Thyroid gland (tissue), 4 donors: ENCODE measurements around the gene TLCD5. TPM values are rescaled to one million over a fixed set of nuclear protein-coding genes. Genes with fewer than 3 reads are reported as not detected.

Experiments used
- DNase-seq, 2 donors: peaks; one replicate each; pipeline ENCODE4 v3.0.0-alpha.2; 2019
- H3K27ac ChIP-seq, 3 donors: fragments of 200-600 bp; sonication (generic); 1 replicate in 2 of 3; 2 replicates in 1 of 3; pipeline ENCODE4 v1.5.1; 2016 to 2019; ENCODE audit warnings: mild to moderate bottlenecking in 1 of 3, moderate library complexity in 1 of 3
- H3K27me3 ChIP-seq: fragments of 200-600 bp; sonication (generic); one replicate; pipeline ENCODE4 v1.5.1; 2019
- H3K36me3 ChIP-seq, 2 donors: fragments of 200-600 bp; sonication (generic); one replicate each; pipeline ENCODE4 v1.5.1; 2016 to 2019
- H3K4me1 ChIP-seq, 2 donors: fragments of 200-600 bp; sonication (generic); one replicate each; pipeline ENCODE4 v1.5.1; 2017 to 2019
- H3K4me3 ChIP-seq, 3 donors: fragments of 200-600 bp; sonication (generic); replicated peaks in 1 of 3; 1 replicate in 2 of 3; 2 replicates in 1 of 3; pipeline ENCODE4 v1.5.1; 2016; ENCODE audit warnings: mild to moderate bottlenecking in 1 of 3
- H3K9me3 ChIP-seq: fragments of 200-600 bp; sonication (generic); one replicate; pipeline ENCODE4 v1.5.1; 2017
- POLR2A ChIP-seq, 2 donors: fragments of 450-650 bp; IDR thresholded peaks; one replicate each; pipeline ENCODE4 v1.6.1; 2017; ENCODE audit warnings: antibody characterized with exemption in 2 of 2, mild to moderate bottlenecking in 2 of 2, moderate library complexity in 1 of 2
- WGBS, 2 donors: methylation state at CpG; one replicate each; pipeline ENCODE4 v1.1.5; 2017; 5-methylcytosine and 5-hydroxymethylcytosine counted together
- intact Hi-C: fragments of 100-400 bp; cut with DNase I; formaldehyde crosslinking; loops from one replicate; pipeline ENCODE4 v1.15.1; 2023
- total RNA-seq, 4 donors: library from RNA; depleted of rRNA; stranded (reverse); fragments of >200 nt; gene quantifications; one replicate each; pipeline ENCODE4 v1.2.3, GENCODE V29; 2016
- TF ChIP-seq, protein P1 (sequence below), 6 experiments: fragments of 200-600 bp in 3 of 6; fragments of 450-650 bp in 3 of 6; sonication (generic) in 3 of 6; IDR thresholded peaks; one replicate each; pipeline ENCODE4 v1.5.1; 2016 to 2019; ENCODE audit warnings: antibody characterized with exemption in 6 of 6, mild to moderate bottlenecking in 2 of 6, inconsistent platforms in 1 of 6, moderate library complexity in 1 of 6

TLCD5 gene
- total RNA-seq, 4 donors from 2014 or later, result 12.5 to 14.0 (median 13.4) TPM

DNA sequence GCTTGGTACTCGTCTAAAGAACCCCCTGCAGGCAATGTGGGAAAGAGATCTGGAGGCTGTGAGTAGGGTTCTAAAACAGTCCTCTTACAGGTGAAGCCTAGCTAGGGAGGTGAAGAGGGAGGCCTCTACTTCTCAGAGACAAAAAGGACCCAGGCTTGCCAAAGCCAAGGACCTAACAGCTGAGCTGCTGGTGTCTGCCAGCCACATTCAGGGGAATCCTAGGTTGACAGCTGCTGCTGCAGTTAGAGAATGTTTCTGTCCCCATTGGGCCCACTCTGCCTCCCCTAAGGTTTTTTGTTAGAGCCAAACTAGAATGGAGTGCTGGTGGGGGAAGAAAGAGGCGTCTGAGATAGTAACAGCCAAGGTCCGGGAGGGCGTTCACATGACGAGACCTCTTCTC is 26.6 kb upstream of the TLCD5 start:
- no peak overlapping the region for H3K27ac ChIP-seq
- no peaks in the 10 kb centered on the region for H3K36me3 ChIP-seq
- H3K4me3 ChIP-seq, result no peak overlapping the region
- TF ChIP-seq POLR2A (IDR thresholded peaks at IDR 0.05), result no peak
- TF ChIP-seq, protein P1, sequence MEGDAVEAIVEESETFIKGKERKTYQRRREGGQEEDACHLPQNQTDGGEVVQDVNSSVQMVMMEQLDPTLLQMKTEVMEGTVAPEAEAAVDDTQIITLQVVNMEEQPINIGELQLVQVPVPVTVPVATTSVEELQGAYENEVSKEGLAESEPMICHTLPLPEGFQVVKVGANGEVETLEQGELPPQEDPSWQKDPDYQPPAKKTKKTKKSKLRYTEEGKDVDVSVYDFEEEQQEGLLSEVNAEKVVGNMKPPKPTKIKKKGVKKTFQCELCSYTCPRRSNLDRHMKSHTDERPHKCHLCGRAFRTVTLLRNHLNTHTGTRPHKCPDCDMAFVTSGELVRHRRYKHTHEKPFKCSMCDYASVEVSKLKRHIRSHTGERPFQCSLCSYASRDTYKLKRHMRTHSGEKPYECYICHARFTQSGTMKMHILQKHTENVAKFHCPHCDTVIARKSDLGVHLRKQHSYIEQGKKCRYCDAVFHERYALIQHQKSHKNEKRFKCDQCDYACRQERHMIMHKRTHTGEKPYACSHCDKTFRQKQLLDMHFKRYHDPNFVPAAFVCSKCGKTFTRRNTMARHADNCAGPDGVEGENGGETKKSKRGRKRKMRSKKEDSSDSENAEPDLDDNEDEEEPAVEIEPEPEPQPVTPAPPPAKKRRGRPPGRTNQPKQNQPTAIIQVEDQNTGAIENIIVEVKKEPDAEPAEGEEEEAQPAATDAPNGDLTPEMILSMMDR (IDR thresholded peaks at IDR 0.05), result no peak
- H3K27me3 ChIP-seq, result no peaks in the 10 kb centered on the region
- peaks cover 6 to 16% of the 10 kb centered on the region in 2 donors for H3K4me1 ChIP-seq
- intact Hi-C loops, result loop anchor here (2.0 kb wide), 1 partner anchor 64 kb away; no protein-coding TSS in a partner anchor
- DNase-seq, result no peak
- H3K9me3 ChIP-seq, result no peaks in the 10 kb centered on the region
- WGBS, 2 donors, result 90% methylated on average over 5 of the region's 5 CpGs

DNA sequence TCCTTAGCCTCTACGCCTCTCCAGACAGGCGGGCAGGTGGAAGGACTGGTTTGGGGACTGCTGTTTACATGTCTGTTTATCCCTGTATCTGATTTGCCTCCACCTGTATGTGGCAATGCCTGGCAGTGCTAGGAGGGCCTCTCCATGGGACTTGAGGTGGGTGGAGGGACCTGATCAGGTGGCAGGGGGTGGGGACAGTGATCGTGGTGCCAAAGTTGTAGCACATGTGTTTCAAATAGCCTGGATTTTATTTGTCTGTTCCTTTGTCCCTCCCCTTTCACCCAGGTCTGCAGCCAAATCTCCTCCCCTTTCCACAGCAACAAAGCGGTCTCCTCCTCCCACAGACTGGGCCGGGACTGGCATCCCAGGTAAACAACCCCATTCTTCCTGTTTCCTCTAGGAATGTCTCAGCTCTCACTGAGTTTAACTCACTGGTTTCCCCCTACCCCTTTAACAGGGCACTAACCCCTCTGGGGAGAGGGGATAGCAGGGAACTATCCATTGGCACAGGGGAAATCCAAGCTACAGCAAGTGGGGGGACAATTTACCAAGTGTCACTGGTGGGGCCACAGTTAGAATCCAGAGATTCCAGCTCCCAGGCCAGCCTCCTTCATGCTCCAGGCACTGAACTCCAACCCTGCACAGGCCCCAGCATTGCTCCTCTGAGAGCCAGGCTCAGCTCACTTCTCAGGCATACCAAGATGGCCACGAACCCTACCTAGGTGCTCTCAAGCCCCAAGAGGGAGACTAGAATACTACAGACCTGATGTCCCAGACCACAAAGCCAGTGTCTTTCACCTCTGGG is 22.9 kb upstream of the TLCD5 start:
- H3K27me3 ChIP-seq, result no peaks in the 10 kb centered on the region
- intact Hi-C loops, result loop anchor here (5.0 kb wide), 1 partner anchor 130 kb away; no protein-coding TSS in a partner anchor
- WGBS, 2 donors, result 45 to 48% methylated on average over 6 of the region's 6 CpGs
- H3K36me3 ChIP-seq, result no peaks in the 10 kb centered on the region
- no peaks in the 10 kb centered on the region for H3K9me3 ChIP-seq
- H3K4me3 ChIP-seq, result no peak overlapping the region
- TF ChIP-seq, protein P1 (IDR thresholded peaks at IDR 0.05), result no peak
- peak in 1 of 2 donors; percentile 20 for TF ChIP-seq POLR2A (IDR thresholded peaks at IDR 0.05)
- H3K27ac ChIP-seq, result peak overlapping the region; percentile 63 to 68 (median 64)
- DNase-seq, result peak; percentile 86 to 88
- H3K4me1 ChIP-seq, result peaks cover 6 to 16% of the 10 kb centered on the region in 2 donors

DNA sequence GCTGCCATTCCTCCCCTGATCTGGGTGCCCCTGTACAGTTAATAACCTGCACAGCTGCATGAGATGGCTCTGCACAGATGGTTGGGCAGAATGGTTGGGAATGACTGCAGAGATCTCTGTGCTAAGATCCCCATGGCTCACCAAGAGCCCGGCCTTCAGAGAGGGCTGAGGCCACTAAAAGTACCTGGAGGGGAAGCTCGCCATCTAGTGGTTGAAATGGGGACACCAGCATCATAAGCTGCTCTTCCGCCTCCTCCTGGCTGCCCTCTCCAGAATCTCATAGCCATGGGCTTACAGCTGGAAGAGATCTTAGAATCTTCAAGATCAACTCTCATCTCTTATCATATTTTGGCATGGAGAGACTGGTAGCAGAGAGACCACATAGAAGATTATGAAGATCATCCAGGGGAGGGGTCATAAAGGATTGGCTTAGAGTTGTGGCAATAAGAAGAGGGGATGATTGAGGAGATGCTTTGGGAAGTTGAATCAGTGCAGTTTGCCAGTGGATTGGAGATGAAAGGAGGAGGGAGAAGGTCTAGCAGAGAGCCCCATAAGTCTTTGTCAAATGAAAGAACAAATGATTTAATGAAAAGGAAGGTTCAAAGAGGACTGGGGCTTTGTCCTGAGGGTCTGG is 22.0 kb upstream of the TLCD5 start:
- peak; percentile 53 to 66 for DNase-seq
- Histone ChIP-seq H3K4me3 (no peak overlapping the region), H3K27ac (peak overlapping the region; percentile 63 to 68 (median 64)), H3K27me3 (no peaks in the 10 kb centered on the region), H3K9me3 (no peaks in the 10 kb centered on the region), H3K4me1 (peaks cover 6 to 16% of the 10 kb centered on the region in 2 donors), H3K36me3 (no peaks in the 10 kb centered on the region)
- WGBS, 2 donors, result 42 to 51% methylated on average over 2 to 3 of the region's 3 CpGs
- TF ChIP-seq, protein P1 (IDR thresholded peaks at IDR 0.05), result peak; percentile 50 to 77 (median 62)
- no peak for TF ChIP-seq POLR2A (IDR thresholded peaks at IDR 0.05)
- intact Hi-C loops, result loop anchor here (5.0 kb wide), 1 partner anchor 131 kb away; no protein-coding TSS in a partner anchor

DNA sequence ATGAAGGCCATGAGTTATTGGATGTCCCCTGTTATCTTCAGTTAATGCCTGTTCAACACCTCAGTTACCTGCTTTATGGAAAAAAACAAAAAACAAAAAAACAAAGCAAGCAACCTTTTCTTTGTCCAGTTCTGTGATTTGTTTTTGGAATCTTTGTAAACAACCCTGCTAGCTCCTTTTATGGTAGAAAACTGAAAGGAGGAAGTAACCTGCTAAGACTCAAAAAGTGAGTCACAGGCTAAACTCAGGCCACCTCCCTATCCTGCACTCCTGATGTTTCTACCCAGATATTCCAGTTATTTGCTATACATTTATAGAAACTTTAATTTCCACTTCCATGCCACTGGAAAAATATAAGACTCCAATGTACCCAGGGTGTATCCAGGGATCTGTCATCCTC is 20.6 kb upstream of the TLCD5 start:
- peaks cover 6 to 16% of the 10 kb centered on the region in 2 donors for H3K4me1 ChIP-seq
- H3K4me3 ChIP-seq, result no peak overlapping the region
- DNase-seq, result no peak
- TF ChIP-seq, protein P1 (IDR thresholded peaks at IDR 0.05), result no peak
- no peak for TF ChIP-seq POLR2A (IDR thresholded peaks at IDR 0.05)
- H3K9me3 ChIP-seq, result no peaks in the 10 kb centered on the region
- intact Hi-C loops, result loop anchor here (5.0 kb wide), 1 partner anchor 132 kb away; no protein-coding TSS in a partner anchor
- H3K27ac ChIP-seq, result no peak overlapping the region
- no peaks in the 10 kb centered on the region for H3K27me3 ChIP-seq
- H3K36me3 ChIP-seq, result no peaks in the 10 kb centered on the region

DNA sequence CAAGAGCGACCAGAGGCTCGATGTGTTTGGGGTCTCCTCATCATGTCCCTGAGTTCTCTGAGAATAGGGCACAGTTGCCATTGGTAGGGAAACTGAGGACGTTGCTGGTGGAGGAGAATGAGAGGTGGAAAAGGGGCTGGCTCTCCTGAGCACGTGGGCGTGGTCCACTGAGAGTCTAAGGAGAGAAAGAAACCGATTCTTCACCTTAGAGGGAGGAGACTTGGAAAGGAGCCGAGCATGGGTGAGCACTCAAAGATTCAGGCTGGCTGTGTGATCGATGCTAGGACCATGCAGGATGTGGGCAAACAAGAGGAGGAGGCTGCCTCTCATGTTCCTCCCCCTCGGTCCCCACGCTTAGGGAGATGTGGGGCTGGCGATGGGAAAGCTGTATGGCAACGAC is 19.8 kb upstream of the TLCD5 start:
- Histone ChIP-seq H3K27ac (no peak overlapping the region), H3K27me3 (no peaks in the 10 kb centered on the region), H3K9me3 (no peaks in the 10 kb centered on the region), H3K36me3 (no peaks in the 10 kb centered on the region), H3K4me1 (peaks cover 6 to 16% of the 10 kb centered on the region in 2 donors), H3K4me3 (no peak overlapping the region)
- intact Hi-C loops, result no loop called here
- WGBS, 2 donors, result 63 to 78% methylated on average over 12 of the region's 12 CpGs
- peak in 1 of 2 donors; percentile 27 for DNase-seq
- no peak for TF ChIP-seq POLR2A (IDR thresholded peaks at IDR 0.05)
- TF ChIP-seq, protein P1 (IDR thresholded peaks at IDR 0.05), result no peak
